GM18508 (cell line): ENCODE measurements around the gene TPM2.
"Not testable (repeated sequence)": the region's sequence is repeated elsewhere in the genome, so short reads cannot be mapped to it uniquely, and the experiment has no call there.

ENCODE experiments used
- ATAC-seq: cut with Tn5 transposase; IDR thresholded peaks from one replicate; pipeline ENCODE4 v1.9.1; 2021; ENCODE audit warnings: moderate number of reproducible peaks; ENCODE audit not compliant: insufficient read depth, unreplicated experiment

Gene TPM2

GRCh38 chr9:35658137-35658967 is 31.4 kb downstream of the TPM2 start, which contains the start of gene CCDC107:
TSS of gene CCDC107 (plus strand) at chr9:35658292. CDS start at chr9:35658380, 88 bp downstream.
- ATAC-seq: peak; percentile 33

GRCh38 chr9:35657546-35658136 is 32.1 kb downstream of the TPM2 start, which contains the start of gene RMRP:
TSS of gene RMRP (minus strand) at chr9:35658019.
- ATAC-seq: peak; percentile 65

DNA sequence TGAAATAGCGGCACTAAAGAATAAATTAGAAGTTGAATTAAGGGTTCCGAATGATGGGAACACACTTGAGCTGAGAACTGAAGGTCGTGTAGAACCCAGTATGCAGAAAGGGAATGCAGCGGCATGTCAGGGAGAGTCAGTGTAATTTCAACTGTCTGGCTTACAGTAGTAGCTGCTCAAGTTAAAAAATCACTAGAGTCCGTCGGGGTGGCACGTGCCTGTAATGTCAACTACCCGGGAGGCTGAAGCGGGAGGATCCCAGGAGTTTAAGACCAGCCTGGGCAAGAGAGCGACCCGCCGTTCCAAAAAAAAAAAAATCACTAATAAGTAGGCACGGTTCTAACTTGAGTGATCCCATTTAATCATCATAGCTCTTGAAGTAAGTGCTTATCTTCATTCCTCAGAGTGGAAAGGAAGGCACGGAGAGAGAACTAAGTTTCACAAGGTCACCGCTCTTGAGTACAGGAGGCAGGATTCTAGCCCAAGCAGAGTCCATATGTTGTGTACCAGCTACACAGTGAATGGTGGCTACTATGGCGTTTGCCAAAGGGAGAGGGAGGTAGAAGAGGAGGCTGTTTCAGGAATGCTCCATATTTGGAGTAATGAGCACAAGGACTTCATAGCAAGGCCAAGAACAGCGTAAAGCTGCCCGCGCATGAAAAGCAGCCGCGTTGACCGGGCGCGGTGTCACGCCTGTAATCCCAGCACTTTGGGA is 32.7 kb downstream of the TPM2 start:
- ATAC-seq: no peak

DNA sequence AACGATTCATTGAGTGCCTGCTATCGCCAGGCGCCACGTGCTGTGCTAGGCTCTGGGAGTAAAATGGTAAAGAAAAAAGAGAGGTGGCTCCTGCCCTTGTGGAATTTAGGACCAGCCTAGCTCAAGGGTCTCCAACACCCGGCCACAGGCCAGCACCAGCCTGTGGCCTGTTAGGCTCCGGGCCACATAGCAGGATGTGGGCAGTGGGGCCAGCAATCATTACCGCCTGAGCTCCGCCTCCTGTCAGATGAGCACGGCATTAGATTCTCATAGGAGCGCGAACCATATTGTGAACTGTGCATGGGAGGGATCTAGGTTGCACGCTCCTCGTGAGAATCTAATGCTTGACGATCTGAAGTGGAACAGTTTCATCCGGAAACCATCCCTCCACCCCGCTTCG is 33.4 kb downstream of the TPM2 start:
- ATAC-seq: no peak

DNA sequence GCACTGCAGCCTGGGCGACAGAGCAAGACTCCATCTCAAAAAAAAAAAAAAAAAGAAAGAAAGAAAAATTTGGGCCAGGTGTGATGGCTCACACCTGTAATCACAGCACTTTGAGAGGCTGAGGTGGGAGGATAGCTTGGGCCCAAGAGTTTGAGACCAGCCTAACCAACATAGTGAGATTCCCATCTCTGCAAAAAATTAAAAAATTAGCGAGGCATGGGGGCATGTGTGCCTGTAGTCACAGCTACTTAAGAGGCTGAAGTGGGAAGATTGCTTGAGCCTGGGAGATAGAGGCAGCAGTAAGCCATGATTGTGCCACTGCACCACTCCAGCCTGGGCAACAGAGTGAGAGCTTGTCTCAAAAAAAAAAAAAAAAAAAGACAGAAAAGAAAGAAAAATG is 36.1 kb downstream of the TPM2 start:
- no peak for ATAC-seq

DNA sequence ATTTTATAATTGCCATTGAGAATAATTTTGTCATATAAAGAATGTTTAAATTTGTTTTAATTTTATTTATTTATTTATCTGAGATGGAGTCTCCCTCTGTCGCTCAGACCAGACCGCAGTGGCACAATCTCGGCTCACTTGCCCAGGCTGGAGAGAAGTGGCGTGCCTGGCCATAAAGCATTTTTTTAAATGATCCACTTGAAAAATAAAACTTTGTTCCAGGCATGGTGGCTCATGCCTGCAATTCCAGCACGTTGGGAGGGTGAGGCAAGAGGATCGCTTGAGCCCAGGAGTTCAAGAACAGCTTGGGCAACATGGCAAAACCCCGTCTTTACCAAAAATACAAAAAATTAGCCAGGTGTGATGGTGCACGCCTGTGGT is 36.9 kb downstream of the TPM2 start:
- no peak for ATAC-seq

DNA sequence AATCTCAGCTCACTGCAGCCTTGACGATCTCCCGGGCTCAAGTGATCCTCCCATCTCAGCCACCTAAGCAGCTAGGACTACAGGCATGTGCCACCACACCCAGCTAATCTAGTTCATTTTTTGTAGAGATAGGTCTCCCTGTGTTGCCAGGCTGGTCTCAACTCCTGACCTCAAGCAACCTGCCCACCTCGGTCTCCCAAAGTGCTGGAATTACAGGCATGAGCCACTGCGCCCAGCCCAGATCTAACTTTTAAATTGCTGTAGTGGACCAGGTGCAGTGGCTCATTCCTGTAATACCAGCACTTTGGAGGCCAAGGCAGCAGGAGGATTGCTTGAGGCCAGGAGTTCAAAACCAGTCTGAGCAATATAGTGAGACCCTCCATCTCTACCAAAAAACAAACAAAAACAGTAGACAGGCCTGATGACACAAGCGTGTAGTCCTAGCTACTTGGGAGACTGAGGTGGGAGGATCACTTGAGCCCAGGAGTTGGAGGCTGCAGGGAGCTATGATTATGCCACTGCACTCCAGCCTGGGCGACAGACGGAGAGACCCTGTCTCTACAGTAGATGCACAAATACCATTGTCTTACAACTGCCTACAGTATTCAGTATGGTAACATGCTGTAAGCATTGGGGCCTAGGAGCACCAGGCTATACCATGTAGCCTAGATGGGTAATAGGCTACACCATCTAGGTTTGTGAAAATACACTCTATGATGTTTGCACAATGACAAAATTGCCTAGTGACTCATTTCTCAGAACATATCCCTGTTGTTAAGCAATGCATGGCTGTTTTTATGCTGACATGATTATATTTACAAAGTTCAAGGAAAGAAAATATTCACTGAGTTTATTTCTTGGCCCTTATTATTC is 37.5 kb downstream of the TPM2 start:
- no peak for ATAC-seq

DNA sequence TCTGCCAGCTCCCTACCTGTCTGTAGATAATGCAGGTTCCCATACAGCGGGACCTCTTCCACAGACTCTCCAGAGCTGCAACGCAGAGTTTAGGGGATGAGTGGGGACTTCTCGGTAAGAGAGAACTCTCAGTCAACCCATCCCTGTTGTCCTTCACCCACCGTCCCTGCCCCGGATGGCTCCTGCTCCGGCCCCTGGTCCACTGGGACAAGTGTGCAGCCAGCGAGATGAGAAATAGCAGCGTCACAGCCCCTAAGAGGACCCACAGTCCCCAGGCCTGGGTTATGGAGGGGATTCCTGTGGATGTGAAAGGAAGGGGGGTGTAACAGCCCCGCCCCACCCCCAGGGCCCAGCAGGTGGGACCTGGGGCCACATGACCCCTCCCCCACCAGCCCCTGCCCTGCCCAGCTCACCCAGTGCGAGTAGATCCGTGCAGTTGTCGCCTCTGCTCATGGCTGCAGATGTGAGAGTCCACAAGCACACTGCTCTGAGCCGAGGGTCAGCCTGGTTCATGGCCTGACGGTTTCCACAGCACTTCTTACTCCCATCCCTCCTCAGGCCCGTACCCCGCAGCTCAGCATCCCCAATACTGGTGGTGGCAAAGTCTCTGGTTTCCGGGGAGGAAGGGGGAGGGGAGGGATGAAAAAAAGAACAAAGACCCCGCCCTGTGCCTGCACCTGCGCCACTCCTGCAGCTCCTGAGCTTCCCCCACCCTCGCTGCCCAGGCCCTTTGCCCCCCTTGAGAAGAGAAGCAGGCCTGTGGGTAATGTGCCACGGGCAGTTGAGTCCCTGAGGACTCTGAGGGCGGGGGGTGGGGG is 39.2 kb downstream of the TPM2 start, which contains the start of gene SIT1:
TSS of gene SIT1 (minus strand) at position 591 of the 818 bp plus-strand sequence. CDS start at position 513, 78 bp downstream.
- no peak for ATAC-seq

GRCh38 chr9:35649431-35650340 is 40.0 kb downstream of the TPM2 start:
- no peak for ATAC-seq

DNA sequence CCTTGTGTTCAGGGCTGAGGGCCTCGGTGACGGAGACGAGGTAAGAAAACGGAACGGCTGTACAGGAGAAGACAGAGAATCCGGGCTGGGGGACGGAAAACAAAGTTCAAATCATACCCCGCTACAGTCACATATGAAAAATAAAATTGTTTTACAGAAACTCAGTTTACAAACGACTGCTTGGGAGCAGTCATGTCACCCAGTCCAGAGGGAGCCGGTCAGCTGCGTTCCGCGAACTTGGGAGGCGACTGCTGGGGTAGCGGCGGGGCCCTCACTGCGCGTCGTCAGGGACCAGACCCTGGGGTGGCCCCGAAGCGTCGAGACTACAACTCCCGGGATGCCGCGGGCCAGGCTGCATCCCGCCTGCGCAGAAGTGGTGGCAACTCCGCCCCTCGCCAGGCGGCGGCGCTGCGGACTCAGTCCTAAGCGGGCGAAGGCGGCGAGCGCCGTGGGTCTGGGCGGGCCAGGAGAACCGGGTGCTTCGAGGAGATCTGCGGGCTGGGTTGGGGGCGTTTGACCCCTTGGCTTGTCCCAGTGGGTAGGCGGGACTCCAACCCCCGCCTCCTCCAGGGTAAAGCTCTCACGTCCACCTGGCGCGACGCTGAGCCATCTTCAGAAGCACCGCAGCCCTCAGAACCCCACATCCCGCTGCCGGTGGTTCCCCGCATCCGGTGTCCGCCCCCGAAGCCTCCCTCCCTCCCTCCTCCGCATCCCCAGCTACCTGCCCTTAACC is 43.0 kb downstream of the TPM2 start:
- peak; percentile 72 for ATAC-seq

- no peak for ATAC-seq
Measured at GRCh38 chr9:35646153-35646532, 43.6 kb downstream of the TPM2 start.

DNA sequence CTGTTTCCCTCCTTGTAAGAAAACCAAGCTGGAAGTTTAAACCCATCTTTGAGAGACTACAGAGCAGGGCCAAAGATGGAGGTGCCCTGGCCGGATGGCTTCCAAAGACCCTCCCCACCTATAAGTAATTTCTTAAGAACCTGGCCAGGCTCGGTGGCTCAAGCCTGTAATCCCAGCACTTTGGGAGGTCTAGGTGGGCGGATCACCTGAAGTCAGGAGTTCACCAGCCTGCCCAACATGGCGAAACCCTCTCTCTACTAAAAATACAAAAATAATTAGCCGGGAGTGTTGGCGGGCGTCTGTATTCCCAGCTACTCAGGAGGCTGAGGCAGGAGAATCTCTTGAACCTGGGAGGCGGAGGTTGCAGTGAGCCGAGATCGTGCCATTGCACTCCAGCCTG is 44.0 kb downstream of the TPM2 start:
- not testable (repeated sequence) for ATAC-seq

DNA sequence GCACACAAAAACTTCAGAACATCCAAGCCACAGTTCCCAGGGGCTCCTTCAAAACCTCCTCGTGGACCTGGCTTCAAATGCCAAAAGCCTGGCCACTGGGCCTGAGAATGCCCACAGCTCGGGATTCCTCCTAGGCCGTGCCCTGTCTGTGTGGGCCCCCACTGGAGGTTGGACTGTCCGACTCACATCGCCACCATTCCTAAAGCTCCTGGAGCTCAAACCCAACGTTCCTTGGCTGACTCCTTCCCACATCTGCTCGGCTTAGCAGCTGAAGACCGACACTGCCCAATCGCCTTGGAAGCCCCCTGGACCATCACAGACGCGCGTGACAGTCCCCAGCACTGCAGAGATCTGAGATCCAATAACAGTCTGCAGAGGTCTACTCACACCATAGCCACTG is 46.7 kb downstream of the TPM2 start:
- ATAC-seq: no peak

GRCh38 chr9:35641478-35641877 is 48.2 kb downstream of the TPM2 start:
- not testable (repeated sequence) for ATAC-seq

- not testable (repeated sequence) for ATAC-seq
Measured at GRCh38 chr9:35640431-35640830, 49.3 kb downstream of the TPM2 start.

DNA sequence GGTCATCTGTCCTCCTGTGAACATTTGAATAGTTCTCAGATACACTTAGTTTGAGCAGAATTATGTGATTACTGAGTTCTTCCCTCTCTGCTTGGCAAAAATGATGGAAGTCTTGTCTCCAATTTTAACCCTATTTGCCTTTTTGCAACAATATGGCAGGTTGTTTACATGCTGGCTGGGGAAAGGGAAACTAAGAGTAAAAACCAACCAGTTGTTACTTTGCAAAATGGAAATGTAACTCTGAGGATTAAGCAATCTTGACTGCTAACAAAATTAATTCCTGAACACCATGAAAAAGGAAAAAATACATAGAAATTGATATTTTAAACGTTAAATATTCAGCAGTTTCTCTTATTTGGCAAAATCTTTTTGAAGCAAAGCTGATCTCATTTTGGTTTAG is 50.1 kb downstream of the TPM2 start:
- ATAC-seq: no peak

GRCh38 chr9:35639225-35639624 is 50.5 kb downstream of the TPM2 start:
- ATAC-seq: not testable (repeated sequence)

GRCh38 chr9:35638751-35639150 is 51.0 kb downstream of the TPM2 start:
- ATAC-seq: not testable (repeated sequence)
